GM21529 (cell line): ENCODE data around the gene RTTN.

ENCODE experiments used
- ATAC-seq: cut with Tn5 transposase; IDR thresholded peaks from one replicate; pipeline ENCODE4 v1.9.1; 2021; ENCODE audit not compliant: unreplicated experiment

Gene RTTN

DNA sequence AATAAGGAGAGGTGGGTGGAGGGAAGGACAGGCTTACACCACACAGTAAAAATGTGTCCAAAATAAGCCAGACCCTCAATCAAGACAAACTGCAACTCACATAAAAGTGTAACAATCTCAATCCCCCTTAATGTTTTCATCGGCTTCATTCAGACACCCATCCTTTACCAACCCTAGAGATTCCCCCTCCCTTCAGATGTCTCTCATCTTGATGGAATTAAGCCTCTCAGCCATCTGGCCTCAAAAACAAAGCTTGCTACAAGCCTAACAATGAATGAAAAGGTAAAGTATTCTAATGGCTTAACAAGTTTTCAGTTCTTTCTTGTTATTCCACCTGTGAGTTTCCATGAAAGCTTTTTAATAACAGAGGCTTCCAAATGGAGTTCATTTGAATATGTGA, 5.2 kb downstream of the RTTN start:
- no peak for ATAC-seq

DNA sequence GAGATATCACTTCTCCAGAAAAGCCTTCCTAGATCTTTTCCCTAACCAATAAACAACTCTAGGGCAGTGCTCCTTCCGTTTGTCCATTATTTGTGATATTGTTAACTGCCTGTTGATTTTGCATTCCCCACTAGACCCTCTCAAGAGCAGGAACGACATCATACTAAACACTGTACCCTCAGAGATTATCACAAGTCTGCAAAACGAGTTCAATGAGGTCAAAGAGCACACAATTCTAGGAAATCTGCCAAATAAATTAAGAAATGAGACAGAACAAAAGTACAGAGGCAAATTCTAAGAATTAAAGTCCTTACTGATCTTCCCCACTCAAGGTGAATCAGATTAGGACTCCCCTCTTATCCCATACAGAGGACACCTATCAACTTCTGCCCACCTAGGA, 7.6 kb downstream of the RTTN start:
- ATAC-seq, result no peak

DNA sequence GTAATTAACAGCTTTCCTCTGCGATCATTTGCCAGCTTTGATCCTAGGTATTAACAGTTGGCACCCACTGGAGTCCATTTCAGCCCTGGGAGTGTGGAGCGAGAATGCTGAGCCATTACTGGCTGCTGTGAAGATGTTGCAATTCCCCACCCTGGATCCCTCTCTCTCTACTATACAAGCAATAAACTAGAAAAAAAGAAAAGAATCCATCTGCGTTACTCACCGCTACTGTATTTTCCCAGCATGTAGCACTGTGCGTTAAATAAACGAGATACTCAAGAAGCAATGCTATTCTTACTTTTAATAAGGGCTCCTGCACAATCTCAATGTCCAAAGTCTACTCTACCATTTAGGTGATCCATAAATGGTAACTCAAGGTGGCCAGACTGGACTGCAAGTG, 8.5 kb downstream of the RTTN start:
- no peak for ATAC-seq

DNA sequence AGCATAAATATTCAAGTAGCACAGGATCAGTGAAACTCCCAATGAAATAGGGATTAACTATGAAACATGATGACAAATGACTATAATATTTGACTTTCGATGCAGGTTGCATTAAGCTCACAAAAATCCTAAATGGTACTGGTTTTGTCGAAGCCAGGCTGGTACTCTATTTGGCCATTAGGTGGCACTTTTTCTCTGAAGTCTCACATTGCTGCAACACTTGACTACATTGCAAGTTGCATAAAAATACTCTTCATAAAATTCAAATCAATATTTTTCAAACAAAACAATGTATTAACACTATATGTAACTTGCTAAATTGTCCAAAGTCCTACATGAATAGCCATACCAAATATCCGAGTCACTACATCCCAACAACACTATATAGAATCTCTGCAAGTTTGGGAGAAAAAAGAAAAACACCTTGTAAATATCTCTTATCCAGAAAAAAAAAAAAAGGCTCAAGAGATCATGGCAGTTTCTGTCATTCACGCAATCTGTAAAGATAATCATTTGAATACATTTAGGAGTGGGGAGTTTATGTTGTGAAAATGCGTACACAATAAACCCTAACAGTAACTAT, 9.5 kb downstream of the RTTN start:
- peak; percentile 24 for ATAC-seq

DNA sequence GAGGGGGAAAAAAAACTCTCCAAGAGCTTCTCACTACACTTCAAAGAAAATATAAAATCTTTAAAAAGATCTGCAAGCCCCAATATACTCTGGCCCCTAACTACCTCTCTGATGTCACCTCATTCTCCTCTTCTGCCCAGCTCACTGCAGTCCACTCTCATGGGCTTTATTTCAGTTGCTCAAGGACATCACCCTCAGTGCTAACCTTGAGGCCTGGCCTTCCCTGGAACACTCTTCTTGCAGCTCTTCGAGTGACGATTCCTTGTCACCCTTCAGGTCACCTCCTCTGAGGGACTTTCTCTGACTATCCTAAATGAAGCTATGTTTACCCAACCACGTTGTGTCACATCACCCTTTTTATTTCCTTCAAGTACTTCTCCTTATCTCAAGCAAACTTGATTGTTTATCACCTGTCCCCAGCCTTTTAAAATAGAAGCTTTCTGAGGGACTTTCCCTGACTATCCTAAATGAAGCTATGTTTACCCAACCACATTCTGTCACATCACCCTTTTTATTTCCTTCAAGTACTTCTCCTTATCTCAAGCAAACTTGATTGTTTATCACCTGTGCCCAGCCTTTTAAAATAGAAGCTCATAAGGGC, 10.4 kb downstream of the RTTN start:
- peak; percentile 48 for ATAC-seq

DNA sequence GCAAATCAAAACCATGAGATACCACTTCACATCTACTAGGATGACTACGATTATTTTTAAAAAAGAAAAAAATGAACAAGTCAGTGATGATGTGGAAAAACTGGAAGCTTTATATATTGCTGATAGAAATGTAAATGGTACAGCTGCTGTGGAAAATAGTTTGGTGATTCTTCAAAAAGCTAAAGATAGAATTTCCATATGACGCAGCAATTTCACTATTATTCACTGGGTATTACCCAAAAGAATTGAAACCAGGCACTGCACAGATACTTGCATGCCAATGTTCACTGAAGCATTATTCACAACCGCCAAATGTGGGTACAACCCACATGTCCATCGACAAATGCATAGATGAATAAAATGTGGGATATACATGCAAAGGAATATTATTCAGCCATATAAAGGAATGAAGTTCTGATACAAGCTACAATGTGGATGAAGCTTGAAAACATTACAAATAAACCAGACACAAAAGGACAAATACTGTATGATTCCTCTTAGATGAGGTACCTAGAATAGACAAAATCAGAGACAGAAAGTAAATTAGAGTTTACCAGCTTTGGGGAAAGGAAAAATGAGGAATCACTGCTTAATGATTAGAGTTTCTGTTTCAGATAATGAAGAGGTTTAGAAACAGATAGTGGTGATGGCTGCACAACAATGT, 11.1 kb downstream of the RTTN start:
- peak; percentile 84 for ATAC-seq

DNA sequence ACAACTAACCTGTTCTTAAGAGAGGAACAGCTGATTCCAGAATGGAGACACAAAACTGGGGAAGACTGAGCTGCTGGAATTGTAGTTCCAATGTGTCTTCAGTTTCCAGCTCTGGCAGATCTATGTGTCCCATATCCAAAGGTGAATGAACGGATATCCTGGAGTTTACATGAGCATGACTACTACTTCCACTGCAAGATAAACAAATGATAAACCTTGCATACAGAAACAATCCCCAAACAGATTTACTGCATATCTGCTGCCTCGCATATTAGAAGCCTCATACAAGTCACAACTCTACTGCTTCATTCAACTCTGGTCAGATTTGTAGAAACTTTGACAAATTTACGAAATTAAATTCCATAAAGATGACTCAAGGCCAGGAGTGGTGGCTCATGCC, 15.0 kb downstream of the RTTN start:
- ATAC-seq, result no peak

DNA sequence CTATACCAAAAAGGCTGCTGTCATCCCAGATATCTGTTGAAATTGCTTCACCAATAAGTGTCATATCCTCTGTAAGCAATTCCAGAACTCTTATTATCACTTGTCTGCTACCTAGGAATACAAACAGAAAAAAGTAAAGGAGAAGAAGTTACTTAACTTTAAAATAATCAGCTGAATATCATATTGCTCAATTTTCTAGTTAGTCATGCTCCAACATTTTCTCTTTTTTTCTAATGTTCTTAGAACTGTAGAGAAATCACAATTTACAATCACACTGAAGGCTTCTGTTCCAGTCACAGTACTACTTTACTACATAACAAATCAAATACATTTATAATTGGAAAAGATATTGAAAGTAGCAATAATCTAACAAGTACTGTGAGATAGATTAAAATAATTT, 17.4 kb downstream of the RTTN start:
- no peak for ATAC-seq

DNA sequence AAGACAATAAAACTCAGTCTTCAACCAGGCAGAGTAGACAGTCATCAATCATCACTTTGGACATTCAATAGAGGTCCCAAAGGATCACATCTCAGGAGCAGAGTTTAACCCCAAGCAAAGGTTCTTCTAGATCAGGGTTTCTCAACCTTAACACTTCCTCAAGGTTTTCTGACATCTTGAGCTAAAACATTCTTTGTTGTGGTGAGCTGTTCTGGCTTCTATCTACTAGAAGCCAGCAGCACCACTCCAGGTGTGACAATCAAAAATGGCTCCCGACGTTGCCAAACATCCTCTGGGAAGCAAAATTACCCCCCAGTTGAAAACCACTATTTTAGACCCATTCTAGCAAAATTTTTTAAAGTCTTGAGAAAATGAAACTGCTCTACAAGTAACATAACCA, 22.0 kb downstream of the RTTN start:
- ATAC-seq, result no peak

DNA sequence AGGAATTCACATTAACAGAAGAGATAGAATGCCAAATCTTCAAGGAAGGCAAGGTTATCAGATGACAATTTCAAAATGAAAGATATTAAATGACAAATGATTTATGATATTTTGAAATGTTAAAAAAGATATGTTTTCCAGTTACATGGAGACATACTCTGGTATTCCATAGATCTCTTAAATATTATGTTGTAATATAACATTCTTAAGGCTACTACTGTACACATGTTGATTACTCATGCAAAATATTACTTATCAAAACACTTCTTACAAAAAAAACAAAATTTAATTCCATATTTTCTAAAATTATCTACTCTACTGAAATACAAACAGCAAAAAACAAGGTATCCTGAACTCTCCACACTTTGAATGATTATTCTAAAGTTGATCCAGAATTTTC, 22.9 kb downstream of the RTTN start:
- ATAC-seq, result no peak

DNA sequence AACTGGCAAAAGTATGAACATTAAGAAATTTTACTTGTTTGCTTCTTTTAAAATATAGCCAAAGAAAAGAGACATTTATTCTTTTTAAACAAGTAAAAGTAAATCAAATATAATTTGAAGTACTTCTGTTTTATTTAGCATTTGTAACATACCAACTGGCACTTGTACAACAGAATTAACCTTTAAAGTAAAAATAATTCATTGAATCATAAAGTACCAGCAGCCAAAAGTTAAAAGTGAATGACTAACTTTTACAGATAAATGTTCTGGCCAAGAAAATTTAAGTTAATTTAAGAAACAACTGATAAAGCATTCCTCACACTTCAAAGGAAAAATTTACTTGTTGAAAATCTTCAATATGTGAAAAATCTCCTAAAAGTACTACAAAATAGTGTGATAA, 23.8 kb downstream of the RTTN start:
- ATAC-seq, result no peak

DNA sequence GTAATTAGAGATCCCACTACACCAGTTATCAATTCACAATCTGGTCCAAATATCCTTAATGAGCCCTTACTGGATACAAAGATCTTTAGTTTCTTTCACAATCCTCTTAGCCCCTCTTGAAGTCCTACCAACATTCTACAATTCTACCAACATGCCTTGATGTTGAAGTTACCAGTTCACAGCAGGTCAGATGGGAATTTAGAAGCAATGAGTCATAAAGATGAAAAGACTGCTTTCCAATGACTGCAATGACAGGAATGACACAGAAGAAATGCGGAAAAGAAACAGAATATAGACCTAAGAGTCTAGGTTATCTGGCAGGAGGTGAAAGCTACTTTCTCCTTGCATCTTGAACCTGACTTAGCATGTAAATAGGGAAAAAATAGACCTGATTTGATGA, 24.5 kb downstream of the RTTN start:
- no peak for ATAC-seq

DNA sequence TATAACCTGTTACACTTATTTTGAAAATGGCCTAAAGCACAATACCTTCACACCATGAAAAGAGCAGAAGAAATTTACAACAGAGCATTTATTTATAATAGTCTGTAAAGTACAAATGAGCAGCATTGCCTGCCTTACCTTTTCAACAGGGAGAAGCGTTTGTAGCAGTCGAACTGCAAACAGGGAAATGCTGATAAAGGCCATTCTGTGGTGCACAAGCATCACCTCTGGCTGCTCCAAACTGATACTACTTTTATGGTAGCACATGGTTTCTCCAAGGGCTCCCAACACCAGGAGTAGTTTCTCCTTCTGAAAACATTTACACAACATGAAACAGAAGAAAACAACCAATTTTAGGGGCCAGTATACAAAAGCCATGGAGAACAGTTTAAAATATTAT, 28.9 kb downstream of the RTTN start:
- no peak for ATAC-seq

DNA sequence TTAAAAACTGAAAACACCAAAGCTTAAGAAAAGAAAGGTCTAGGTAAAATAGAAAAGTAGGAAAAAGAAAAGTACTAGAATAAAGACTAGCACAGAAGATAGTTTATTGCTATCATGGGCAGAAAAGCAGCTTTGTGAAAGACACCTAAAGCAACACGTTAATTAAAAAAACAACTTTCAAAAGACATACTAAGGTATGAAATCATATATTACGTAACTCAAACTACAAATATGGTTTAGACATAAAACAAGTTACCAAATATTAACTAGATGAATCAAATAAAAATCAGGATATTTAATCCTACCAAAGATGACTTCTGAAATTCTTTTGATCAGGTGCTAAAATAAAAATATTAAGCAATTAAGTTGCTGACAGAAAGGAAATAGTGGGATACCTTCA, 30.3 kb downstream of the RTTN start:
- no peak for ATAC-seq

DNA sequence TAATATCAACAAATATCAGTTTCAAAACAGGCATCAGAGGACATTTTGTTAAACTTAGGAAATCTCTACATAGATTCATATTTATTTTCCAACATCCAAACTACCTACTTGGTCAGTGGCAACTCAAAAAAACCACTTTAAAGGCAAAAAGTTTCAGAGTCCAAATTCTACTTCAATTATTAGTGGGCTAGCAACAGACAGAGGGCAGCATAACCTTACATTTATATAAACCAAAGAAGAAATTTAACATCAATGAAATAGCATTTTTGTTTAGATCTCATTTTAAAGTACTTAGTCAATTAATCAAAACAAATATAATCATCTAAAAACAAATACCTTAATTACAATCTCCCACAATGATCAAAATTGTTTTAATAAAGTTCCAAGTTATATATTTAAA, 33.3 kb downstream of the RTTN start:
- ATAC-seq, result no peak

DNA sequence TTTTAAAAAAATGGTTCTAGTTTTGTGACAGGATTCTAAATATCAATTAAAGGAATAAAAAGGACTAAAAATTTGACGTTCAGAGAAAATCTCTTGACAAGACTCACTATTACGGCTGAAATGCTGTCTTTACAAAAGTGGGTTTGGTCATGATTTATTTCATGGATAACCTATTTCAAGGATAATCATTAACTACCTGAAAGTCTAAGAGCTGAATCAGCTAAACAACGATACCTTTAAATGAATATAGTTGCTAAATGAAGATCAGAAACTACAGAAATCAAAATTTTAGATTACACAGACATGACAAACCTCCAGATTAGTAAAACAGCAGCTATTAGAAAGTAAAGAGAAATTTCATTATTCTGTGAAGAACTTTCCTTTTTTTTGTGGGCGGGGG, 35.7 kb downstream of the RTTN start:
- no peak for ATAC-seq

DNA sequence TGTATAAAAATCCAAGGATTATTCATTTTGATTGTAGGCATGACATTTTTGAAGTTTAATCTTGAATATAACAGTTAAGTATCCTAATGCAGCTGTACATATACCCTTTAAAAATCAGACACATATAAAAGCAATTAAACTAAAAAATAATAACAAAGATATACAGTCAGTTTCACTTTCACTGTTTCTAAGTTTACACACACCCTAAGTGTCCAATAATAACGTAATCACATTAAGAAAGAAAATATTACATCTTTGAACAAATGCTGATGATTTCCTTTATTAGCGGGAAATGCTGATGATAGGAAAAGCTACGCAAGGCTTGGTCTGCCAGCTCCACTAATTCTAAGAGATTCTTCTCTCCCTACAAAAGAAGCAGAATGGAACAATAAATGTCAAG, 38.8 kb downstream of the RTTN start:
- ATAC-seq, result no peak

DNA sequence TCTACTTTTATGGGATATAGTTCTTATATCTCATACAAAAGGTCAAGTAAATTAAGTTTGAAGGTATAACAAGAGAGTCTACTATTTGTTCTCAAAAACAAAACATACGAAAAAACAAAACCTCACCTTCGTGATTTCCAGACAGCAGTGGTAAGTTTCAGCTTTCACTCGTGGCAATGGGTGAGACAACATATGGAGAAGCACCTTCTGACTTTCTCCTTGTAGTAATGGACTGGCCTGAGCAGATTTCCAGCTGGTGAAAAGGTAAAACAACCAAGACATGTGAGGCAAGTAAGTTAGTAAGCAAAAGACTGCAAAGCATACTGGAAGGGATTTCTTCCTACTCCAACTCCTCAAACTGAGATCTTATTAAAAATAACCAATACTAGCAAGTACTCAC, 39.6 kb downstream of the RTTN start:
- no peak for ATAC-seq

DNA sequence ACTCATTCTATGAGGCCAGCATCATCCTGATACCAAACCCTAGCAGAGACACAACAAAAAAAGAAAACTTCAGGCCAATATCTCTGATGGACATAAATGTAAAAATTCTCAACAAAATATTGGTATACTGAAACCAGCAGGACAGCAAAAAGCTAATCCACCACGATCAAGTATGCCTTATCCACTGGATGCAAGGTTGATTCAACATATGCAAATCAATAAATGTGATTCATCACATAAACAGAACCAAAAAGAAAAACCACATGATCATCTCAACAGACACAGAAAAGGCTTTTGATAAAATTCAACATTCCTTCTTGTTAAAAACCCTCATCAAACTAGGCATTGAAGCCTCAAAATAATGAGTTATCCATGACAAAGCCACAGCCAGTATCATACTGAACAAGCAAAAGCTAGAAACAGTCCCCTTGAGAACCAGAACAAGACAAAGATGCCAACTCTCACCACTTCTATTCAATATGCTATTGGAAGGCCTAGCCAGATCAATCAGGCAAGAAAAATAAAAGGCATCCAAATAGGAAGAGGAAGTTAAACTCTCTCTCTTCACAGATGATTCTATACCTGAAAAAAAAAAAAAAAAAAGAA, 45.3 kb downstream of the RTTN start:
- ATAC-seq, result no peak

DNA sequence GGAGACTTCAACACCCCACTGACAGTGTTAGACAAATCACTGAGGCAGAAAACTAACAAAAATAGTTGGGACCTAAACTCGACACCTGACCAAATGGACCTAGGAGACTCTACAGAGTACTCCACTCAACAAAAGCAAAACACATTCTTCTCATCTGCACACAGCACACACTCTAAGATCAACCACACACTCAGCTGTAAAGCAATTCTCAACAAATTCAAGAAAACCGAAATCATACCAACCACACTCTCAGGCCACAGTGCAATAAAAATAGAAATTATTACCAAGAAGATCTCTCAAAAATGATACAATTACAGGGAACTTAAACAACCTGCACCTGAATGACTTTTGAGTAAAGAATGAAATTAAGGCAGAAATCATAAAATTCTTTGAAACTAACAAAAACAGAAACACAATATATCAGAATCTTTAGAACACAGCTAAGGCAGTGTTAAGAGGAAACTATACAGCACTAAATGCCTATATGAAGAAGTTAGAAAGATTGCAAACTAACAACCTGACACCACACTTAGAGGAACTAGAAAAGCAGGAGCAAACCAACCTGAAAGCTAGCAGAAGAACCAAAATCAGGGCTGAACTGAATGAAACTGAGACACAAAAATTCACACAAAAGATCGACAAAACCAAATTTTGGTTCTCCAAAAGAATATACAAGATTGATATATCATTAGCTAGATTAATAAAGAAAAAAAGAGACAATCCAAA, 46.3 kb downstream of the RTTN start:
- peak; percentile 94 for ATAC-seq

DNA sequence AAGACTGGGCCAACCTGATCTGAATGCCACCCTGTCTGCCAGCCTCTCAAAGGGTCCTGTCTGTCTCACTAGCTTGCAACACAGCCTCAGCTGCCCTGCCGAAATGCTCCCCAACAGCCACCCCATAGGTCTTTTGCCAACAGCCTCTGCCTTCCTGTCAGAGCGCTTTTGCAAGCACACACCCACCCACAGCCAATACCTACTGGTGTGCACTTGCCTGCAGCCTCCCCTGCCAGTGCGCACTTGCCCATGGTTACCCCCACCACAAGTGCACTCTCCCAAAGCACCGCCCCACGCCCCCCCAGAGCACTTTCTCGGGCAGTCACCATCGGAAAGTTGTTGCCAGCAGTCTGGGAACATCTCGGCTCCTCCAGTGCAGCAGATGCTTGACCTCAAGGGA, 48.6 kb downstream of the RTTN start:
- ATAC-seq, result no peak
